Fibroblast of skin of left biceps (primary cell): ENCODE measurements around the gene SMLR1.
"Not testable (repeated sequence)": the region's sequence is repeated elsewhere in the genome, so short reads cannot be mapped to it uniquely, and the experiment has no call there.

Experiments used
- DNase-seq, 2 experiments: peaks; one replicate each; pipeline ENCODE4 v3.0.0-alpha.2; 2013; ENCODE audit warnings: low read depth in 2 of 2

Gene SMLR1

GRCh38 chr6:130827247-130828149 lies at the start of gene SMLR1:
SMLR1 (plus strand) TSS chr6:130827406; CDS start chr6:130827414, 8 bp downstream.
- DNase-seq = no peak

GRCh38 chr6:130778946-130779657 lies 48.1 kb upstream of the SMLR1 start:
- peak; percentile 56 to 62 for DNase-seq

- DNase-seq = no peak
Observed at GRCh38 chr6:130779658-130780033, 47.6 kb upstream of the SMLR1 start.

GRCh38 chr6:130780122-130780521 lies 47.1 kb upstream of the SMLR1 start:
- DNase-seq = peak in 1 of 2 experiments; percentile 44

- DNase-seq = no peak
Observed at GRCh38 chr6:130781557-130781956, 45.6 kb upstream of the SMLR1 start.

- DNase-seq = peak in 1 of 2 experiments; percentile 39
Observed at GRCh38 chr6:130783416-130784107, 43.6 kb upstream of the SMLR1 start.

GRCh38 chr6:130787726-130788500 lies 39.3 kb upstream of the SMLR1 start:
- no peak for DNase-seq

GRCh38 chr6:130788954-130789353 lies 38.3 kb upstream of the SMLR1 start:
- no peak for DNase-seq

- DNase-seq = no peak
Observed at GRCh38 chr6:130794010-130794697, 33.1 kb upstream of the SMLR1 start.

GRCh38 chr6:130794738-130795137 lies 32.5 kb upstream of the SMLR1 start:
- DNase-seq = no peak

- peak; percentile 76 to 78 for DNase-seq
Observed at GRCh38 chr6:130796313-130796905, 30.8 kb upstream of the SMLR1 start.

- DNase-seq = no peak
Observed at GRCh38 chr6:130797061-130797460, 30.1 kb upstream of the SMLR1 start.

- not testable (repeated sequence) for DNase-seq
Observed at GRCh38 chr6:130801368-130801767, 25.8 kb upstream of the SMLR1 start.

- DNase-seq = no peak
Observed at GRCh38 chr6:130810307-130811030, 16.7 kb upstream of the SMLR1 start.

- no peak for DNase-seq
Observed at GRCh38 chr6:130811932-130812331, 15.3 kb upstream of the SMLR1 start.

GRCh38 chr6:130814506-130814905 lies 12.7 kb upstream of the SMLR1 start:
- no peak for DNase-seq

GRCh38 chr6:130815200-130816071 lies 11.8 kb upstream of the SMLR1 start:
- no peak for DNase-seq

GRCh38 chr6:130822736-130823135 lies 4.5 kb upstream of the SMLR1 start:
- no peak for DNase-seq
